Upper lobe of left lung (tissue), 4 donors: ENCODE data around the gene GPD1L.

ENCODE experiments used
- CTCF ChIP-seq, 6 experiments: fragments of 450-650 bp in 4 of 6; fragments of 200-600 bp in 2 of 6; sonication (generic) in 2 of 6; IDR thresholded peaks; one replicate each; pipeline ENCODE4 v1.5.1; 2016 to 2019; ENCODE audit warnings: antibody characterized with exemption in 6 of 6
- POLR2A ChIP-seq, 4 donors: fragments of 450-650 bp; IDR thresholded peaks; one replicate each; pipeline ENCODE4 v1.5.1; 2016 to 2017; ENCODE audit warnings: antibody characterized with exemption in 4 of 4, mild to moderate bottlenecking in 2 of 4
- POLR2AphosphoS5 ChIP-seq, 2 donors: sonication (generic); formaldehyde crosslinking; IDR thresholded peaks; one replicate each; pipeline ENCODE4 v1.5.1; 2017; ENCODE audit warnings: antibody characterized with exemption in 2 of 2

- TF ChIP-seq CTCF (IDR thresholded peaks at IDR 0.05) (no peak), POLR2AphosphoS5 (IDR thresholded peaks at IDR 0.05) (peak; percentile 55 to 67), POLR2A (IDR thresholded peaks at IDR 0.05) (no peak)
Observed at GRCh38 chr3:32180141-32180784, 73.8 kb downstream of the GPD1L start.
